Measurements from ENCODE around the gene VSX1.

VSX1 gene

GRCh38 chr20:25057234-25058050 is 24.5 kb downstream of the VSX1 start:
- TF ChIP-seq TAF1 (IDR thresholded peaks at IDR 0.05; ENCODE audit: borderline replicate concordance, insufficient read depth, low read length) (no peak), FOXP2 (optimal IDR thresholded peaks at IDR 0.05; ENCODE audit: borderline replicate concordance, extremely low read depth, extremely low read length, insufficient read depth) (no peak), POLR2AphosphoS5 (IDR thresholded peaks at IDR 0.05; ENCODE audit: low read depth, low read length) (no peak), SIN3A (IDR thresholded peaks at IDR 0.05; ENCODE audit: borderline replicate concordance, insufficient read depth, low read length) (no peak)
- TF ChIP-seq, protein P1, sequence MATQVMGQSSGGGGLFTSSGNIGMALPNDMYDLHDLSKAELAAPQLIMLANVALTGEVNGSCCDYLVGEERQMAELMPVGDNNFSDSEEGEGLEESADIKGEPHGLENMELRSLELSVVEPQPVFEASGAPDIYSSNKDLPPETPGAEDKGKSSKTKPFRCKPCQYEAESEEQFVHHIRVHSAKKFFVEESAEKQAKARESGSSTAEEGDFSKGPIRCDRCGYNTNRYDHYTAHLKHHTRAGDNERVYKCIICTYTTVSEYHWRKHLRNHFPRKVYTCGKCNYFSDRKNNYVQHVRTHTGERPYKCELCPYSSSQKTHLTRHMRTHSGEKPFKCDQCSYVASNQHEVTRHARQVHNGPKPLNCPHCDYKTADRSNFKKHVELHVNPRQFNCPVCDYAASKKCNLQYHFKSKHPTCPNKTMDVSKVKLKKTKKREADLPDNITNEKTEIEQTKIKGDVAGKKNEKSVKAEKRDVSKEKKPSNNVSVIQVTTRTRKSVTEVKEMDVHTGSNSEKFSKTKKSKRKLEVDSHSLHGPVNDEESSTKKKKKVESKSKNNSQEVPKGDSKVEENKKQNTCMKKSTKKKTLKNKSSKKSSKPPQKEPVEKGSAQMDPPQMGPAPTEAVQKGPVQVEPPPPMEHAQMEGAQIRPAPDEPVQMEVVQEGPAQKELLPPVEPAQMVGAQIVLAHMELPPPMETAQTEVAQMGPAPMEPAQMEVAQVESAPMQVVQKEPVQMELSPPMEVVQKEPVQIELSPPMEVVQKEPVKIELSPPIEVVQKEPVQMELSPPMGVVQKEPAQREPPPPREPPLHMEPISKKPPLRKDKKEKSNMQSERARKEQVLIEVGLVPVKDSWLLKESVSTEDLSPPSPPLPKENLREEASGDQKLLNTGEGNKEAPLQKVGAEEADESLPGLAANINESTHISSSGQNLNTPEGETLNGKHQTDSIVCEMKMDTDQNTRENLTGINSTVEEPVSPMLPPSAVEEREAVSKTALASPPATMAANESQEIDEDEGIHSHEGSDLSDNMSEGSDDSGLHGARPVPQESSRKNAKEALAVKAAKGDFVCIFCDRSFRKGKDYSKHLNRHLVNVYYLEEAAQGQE (IDR thresholded peaks at IDR 0.05; ENCODE audit: insufficient read depth in 1 of 2, low read depth in 2 of 2, low read length in 2 of 2) = no peak

DNA sequence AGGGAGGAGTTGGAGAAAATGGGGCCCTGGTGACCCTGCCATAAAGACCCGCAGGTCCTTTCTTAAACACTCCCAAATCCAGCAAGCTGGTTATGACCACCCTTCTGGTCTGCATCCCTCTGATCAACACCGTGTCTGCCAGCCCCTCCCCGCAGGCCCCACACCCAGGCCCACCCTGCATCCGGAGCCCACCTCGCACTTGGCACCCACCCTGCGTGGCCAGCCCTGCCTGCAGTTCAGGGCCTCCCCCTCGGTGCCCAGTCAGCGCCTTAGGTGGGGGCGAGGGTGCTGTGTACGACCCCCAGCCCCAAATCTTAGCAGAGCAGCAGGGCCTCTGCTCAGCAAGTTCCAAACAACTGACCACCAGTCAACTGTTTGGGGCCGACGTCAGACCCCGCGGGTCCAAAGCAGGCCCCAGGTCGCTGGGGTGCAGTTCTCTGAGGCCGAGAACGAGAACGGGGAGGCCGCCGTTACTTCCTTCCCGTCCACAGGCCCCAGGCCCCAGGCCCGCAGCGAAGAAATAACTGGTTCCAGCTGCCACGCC is 25.2 kb downstream of the VSX1 start:
- TF ChIP-seq TAF1 (IDR thresholded peaks at IDR 0.05; ENCODE audit: borderline replicate concordance, insufficient read depth, low read length) (no peak), POLR2AphosphoS5 (IDR thresholded peaks at IDR 0.05; ENCODE audit: low read depth, low read length) (no peak), FOXP2 (optimal IDR thresholded peaks at IDR 0.05; ENCODE audit: borderline replicate concordance, extremely low read depth, extremely low read length, insufficient read depth) (no peak)
- TF ChIP-seq, protein P1 (IDR thresholded peaks at IDR 0.05; ENCODE audit: insufficient read depth in 1 of 2, low read depth in 2 of 2, low read length in 2 of 2) = no peak

- TF ChIP-seq TAF1 (IDR thresholded peaks at IDR 0.05; ENCODE audit: borderline replicate concordance, insufficient read depth, low read length) (no peak), POLR2AphosphoS5 (IDR thresholded peaks at IDR 0.05; ENCODE audit: low read depth, low read length) (no peak), FOXP2 (optimal IDR thresholded peaks at IDR 0.05; ENCODE audit: borderline replicate concordance, extremely low read depth, extremely low read length, insufficient read depth) (no peak)
- TF ChIP-seq, protein P1 (IDR thresholded peaks at IDR 0.05; ENCODE audit: insufficient read depth in 1 of 2, low read depth in 2 of 2, low read length in 2 of 2) = no peak
Measured at GRCh38 chr20:25055711-25056495, 26.0 kb downstream of the VSX1 start.

GRCh38 chr20:25054995-25055629 is 26.8 kb downstream of the VSX1 start:
- no peak for TF ChIP-seq SIN3A (IDR thresholded peaks at IDR 0.05; ENCODE audit: borderline replicate concordance, insufficient read depth, low read length)
- TF ChIP-seq TAF1 (IDR thresholded peaks at IDR 0.05; ENCODE audit: borderline replicate concordance, insufficient read depth, low read length) = no peak
- TF ChIP-seq, protein P1 (IDR thresholded peaks at IDR 0.05; ENCODE audit: insufficient read depth in 1 of 2, low read depth in 2 of 2, low read length in 2 of 2) = peak; percentile 66 to 90; a peak in 3 of 4 replicates

Data from PFSK-1 (cell line).